Measurements from ENCODE around the gene ARHGEF16.
A peak's percentile ranks its signal among the peaks of the same experiment; 100 is the strongest.

The ARHGEF16 gene

GRCh38 chr1:3453891-3454810 is at the start of gene ARHGEF16:
ARHGEF16 (plus strand) TSS chr1:3454665; CDS start chr1:3463085, 8,420 bp downstream.
- no peak for DNase-seq (ENCODE audit: low spot score)

- no peak for DNase-seq (ENCODE audit: low spot score)
Observed at GRCh38 chr1:3404801-3405200, 49.7 kb upstream of the ARHGEF16 start.

DNA sequence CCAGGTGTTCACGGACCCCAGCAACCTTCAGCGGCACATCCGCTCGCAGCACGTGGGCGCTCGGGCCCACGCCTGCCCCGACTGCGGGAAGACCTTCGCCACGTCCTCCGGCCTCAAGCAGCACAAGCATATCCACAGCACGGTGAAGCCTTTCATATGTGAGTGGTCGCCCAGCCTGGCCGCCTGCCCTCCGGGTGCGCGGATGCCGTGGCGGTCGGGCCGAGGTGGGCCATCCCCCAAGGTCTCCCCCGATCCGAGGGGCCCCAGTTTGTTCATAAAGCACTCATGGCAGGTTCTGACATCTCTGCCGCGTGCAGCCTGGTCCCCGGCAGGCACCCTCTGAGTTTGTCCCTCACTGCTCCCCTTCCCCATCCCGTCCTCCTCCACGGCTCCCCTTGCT is 49.0 kb upstream of the ARHGEF16 start:
- no peak for DNase-seq (ENCODE audit: low spot score)

- DNase-seq (ENCODE audit: low spot score), result no peak
Observed at GRCh38 chr1:3405974-3406867, 48.2 kb upstream of the ARHGEF16 start.

DNA sequence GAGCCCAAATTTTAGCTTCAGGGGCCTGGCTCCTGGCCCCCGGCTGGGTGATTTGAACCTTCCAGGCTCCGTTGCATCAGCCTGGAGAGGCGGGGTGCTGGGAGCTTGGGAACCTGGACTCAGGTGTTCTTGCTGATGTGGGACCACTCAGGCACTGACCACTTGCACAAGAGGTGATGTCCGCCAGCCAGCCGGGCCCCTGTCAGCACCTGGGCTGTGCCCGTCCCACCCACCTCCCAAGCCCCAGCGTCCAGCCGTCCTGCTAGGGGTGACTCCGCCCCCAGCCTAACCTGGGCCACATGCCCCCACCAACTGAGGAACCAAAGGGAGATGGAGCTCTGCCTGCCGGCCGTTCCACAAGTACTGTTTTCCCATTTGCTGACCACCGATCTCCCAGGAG is 47.4 kb upstream of the ARHGEF16 start:
- DNase-seq (ENCODE audit: low spot score), result no peak

- DNase-seq (ENCODE audit: low spot score), result no peak
Observed at GRCh38 chr1:3408751-3409266, 45.7 kb upstream of the ARHGEF16 start.

DNA sequence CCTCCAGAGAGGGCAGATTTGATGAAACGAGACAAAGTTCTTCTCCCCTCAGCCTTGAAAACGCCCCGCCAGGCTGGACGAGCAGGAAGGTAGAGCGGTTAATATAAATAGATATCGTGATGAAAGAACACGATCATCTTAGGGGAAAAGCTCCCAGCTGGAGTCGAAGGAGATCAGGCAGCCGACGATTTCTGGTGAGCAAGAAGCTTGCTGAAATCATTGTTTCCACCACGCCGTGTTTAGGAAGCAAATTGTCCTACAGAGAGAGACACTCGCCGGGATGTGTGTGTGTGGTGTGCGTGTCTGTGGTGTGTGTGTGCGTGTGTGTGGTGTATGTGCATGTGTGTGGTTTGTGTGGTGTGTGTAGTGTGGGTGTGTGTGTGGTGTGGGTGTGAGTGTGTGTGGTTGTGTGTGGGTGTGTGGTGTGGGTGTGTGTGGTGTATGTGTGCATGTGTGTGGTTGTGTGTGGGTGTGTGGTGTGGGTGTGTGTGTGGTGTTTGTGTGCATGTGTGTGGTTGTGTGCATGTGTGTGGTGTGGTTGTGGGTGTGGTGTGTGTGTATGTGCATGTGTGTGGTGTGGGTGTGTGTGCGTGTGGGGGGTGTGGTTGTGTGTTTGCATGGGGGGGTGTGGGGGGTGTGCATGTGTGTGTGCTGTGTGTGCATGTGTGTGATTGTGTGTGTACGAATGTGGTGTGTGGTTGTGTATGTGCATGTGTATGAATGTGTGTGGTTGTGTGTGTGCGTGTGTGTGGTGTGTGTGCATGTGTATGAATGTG is 44.9 kb upstream of the ARHGEF16 start:
- no peak for DNase-seq (ENCODE audit: low spot score)

DNA sequence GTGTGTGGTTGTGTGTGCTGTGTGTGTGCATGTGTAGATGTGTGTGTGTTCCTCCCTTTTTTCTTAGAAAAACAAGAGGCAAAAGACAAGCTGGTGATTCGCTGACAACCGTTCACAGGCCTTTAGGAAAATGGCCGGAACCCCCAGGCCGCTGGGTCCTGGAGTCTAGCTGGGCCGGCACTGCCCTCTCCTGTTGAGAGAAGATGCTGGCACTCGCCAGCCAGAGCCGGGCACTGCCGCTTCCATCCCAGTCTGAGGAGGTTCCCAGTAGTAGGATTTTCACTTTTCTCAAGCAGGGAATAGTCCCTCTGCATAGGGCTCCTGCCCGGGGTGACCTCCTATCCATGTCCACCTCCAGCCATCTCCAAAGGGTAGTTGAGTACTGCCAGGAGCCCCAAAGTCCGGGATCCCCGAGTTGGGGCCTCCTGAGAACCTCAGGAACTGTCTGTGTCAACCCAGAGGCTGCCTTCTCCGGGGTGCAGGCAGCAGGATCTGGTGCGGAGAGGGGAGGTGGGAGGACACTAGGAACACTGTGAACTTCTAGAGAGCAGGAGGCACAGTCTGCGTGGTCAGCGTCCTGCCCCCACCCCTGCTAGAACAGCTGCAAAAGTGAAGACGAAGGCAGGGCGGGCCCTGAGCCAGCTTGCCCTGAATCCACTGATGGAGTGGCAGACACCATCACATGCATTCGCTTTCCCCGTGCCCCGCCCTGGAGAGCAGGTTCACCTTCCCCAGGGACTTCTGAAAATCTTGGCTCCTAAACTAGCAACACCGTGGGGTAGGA is 44.1 kb upstream of the ARHGEF16 start:
- DNase-seq (ENCODE audit: low spot score), result peak; percentile 80

DNA sequence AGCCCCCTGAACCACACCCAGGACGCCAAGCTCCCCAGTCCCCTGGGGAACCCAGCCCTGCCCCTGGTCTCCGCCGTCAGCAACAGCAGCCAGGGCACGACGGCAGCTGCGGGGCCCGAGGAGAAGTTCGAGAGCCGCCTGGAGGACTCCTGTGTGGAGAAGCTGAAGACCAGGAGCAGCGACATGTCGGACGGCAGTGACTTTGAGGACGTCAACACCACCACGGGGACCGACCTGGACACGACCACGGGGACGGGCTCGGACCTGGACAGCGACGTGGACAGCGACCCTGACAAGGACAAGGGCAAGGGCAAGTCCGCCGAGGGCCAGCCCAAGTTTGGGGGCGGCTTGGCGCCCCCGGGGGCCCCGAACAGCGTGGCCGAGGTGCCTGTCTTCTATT is 42.7 kb upstream of the ARHGEF16 start:
- no peak for DNase-seq (ENCODE audit: low spot score)

- no peak for DNase-seq (ENCODE audit: low spot score)
Observed at GRCh38 chr1:3412376-3412775, 42.1 kb upstream of the ARHGEF16 start.

DNA sequence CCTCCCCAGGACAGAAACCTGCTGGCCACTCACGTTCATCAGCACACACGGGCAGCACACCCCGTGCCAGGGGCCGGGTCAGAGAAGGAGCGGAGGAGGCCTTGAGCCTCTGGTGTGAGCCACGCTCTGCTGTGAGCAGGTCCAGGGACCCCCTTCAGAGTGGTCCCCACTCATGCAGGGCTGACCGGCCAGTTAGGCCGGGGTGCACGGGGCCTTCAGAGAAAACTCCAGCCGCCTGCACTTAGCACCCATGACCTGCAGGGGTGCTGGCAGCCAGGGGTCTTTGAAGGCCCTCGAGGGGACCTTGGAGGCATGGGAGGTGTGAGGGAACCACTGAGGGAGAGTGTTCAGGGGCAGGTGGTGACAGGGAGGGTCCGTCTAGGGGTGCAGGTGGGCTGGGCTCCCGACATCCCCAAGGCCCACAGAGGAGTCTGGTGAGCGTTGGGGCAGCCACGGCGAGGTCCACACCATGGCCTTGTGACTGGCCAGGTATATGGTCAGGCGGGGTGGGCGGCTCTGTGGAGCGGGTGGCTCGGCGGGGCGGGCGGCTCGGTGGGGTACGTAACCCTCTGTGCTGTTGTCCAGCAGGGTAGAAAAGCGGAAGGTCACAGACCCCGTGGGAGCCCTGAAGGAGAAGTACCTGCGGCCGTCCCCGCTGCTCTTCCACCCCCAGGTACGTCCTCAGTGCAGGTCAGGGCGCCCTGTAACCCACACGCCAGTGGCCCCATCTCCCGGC is 40.3 kb upstream of the ARHGEF16 start:
- DNase-seq (ENCODE audit: low spot score), result no peak

DNA sequence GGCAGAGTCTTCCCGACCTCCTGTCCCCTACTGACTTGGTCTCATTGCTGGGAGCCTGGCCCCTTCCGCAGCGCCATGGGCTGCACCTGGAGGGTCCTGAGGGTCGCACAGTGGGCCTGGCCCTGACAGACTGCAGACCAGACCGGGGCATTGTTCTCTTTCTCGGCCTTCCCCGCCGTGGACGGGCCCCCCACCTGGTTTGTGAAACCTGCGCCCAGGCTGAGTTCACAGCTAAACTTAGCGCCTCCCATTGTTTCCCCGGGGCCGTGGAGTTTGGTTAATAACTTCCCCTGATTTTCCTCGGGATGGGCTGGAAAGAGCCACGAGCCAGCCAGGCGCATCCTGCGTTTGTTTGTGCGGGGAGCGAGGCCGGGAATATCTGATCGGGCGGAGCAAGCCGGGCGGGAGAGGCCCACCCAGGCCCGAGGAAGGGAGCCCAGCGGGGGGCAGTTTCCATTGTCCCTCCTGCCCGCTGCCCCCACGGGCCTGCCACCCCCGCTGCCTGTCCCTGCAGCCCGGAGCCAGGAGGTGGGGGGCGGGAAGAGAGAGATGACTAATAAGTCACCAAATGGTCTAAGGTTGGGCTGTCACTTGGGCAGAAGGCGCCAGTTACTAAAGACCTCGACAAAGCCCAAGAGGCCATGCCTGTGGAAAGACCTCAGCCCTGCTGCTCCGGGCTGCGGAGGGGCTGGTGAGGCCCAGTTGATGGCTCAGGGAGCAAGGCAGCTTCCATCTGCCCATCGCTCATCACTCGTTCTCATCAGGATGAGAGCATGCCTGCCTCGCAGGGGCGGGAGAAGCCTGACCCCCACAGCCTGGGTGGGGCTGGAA is 39.0 kb upstream of the ARHGEF16 start:
- DNase-seq (ENCODE audit: low spot score), result no peak

DNA sequence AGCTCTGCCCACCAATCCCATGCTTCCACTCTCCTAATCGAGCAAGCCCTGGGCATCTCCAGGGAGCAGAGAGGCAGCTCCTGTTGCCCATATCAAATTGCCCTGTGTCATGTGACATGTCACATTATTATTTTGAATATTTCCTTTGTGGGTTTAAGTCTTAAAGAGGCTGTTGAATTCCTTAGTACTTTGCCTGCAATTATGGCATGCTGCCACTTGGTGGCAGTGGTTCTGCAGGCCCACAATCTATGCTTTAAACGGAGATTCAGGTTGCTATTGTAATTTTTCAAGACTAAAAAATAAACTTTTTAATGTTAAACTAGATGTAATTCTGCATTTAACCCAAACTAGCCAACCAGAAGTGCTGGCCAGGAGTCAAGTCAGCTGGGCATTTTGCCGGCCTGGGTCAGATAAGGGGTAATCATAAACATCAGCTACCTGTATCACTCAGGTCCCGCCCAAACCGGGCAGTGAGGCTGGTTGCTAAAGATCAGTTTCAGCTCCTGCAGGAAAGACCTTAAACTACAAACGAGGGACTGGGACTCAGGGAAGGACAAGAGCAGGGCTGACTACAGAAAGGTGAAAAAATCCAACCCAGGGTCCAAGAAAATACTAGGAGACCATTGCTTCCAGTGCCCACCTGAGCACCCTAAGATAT is 37.3 kb upstream of the ARHGEF16 start:
- no peak for DNase-seq (ENCODE audit: low spot score)

DNA sequence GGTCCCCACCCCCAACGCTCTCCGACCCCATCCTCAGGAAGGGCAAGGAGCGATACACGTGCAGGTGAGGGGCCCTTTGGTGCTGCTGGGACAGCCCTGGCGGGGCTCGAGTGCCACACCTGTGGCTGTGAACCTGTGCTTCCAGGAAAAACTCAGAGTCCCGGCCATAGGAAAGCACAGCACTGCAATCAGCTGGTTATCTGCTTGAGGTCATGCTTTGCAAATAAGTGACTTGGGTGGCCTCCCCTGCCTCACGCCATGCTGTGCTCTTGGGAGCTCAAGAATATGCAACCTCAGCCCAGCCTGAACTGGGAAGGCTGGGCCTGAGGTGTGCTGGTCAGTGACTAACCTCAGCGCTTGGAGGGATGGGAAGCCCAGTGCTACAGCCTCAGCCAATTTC is 36.5 kb upstream of the ARHGEF16 start:
- no peak for DNase-seq (ENCODE audit: low spot score)

- DNase-seq (ENCODE audit: low spot score), result no peak
Observed at GRCh38 chr1:3418600-3418999, 35.9 kb upstream of the ARHGEF16 start.

- no peak for DNase-seq (ENCODE audit: low spot score)
Observed at GRCh38 chr1:3419415-3420204, 34.9 kb upstream of the ARHGEF16 start.

- DNase-seq (ENCODE audit: low spot score), result no peak
Observed at GRCh38 chr1:3420218-3420951, 34.1 kb upstream of the ARHGEF16 start.
